ENCODE results near the gene ZSCAN10.
A peak's percentile ranks its signal among the peaks of the same experiment; 100 is the strongest.

ZSCAN10 gene

DNA sequence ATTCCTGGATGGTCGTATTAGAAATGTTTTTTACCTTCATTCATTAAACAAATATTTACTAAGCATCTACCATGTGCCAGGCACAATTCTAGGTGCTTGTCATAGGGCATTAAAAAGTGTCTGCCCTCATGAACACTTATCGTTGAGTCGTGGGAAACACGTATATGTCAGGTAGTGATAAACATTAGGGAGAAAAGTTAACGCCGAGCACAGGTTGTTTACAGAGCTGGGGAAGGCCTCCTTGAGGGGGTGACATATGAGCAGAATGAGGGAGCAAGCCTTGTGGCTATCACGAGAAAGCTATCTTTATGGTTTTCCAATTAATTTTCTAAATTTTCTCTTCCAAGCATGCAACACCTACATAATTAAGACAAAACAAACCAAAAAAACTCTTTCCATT, 34.8 kb upstream of the ZSCAN10 start:
- no peak for DNase-seq

DNA sequence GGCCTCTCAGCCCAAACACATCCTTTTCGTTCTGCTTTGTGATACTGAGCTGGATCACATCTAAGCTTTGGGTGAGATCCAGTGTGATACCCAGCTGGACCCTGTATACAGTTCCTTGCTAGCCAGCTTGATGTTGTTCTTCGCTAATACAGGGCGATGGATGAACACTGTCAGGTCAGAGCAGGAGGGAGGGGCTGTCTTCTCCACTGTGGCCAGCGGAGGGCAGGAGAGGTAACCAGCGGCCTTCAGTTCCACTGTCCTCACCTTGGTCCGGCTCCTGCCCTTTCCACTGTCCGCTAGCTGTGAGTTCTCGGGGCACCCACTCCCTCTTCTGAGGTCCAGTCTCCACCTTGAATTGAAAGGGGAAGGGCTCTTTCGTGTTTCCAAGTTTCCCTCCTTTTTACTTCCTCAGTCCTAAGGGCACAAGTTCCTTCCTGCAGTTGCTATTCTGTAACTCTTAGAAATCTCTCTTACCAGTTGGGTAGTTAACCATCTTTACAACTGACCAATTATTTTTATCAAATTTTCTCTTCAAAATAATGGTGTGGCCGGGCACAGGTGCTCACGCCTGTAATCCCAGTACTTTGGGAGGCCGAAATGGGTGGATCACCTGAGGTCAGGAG, 32.8 kb upstream of the ZSCAN10 start:
- no peak for DNase-seq

DNA sequence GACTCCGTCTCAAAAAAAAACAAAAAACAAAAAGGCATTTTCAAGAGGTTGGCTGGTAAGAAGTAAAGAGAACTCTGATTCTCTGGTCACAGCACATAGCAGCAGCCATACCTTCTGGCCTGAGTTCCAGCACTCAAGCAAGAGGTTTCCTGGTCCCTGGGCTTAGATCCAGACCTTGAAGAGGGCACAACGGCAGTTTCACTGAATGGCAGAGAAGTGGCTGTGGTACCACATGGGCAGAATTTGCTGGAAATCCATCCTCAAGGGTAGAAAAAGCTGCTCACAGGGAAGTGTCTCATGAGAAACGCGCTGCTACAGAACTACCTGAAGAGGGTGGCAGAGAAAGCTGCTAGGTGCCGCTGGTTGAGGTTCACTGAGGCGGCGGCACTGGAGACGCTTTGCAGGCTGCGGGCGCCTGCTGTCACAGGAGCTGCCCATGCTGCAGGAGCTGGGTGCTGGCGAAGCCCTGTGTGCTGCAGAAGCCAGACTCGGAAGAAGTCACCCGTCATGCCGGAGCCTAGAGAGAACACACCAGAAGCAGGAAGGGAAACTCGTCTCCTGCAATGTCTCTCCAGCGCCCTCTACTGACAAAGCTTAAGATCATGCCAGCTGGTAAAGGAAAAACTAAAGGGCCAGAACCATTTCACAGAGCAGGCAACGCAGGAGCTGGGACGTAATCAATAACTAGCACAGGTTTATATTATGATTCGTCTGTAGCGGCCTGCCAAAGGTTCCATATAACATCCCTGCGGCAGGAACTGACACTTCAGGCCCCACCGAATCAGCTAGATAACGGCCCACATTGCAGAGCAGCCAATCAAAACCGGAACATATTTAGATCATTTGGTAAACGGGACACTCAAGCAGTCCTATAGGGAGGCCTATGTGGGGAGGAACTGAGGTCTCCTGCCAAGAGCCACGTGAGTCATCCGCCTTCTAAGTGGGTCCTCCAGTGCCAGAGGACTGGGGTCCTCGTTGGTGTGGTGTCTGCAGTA, 30.3 kb upstream of the ZSCAN10 start:
- DNase-seq: peak; percentile 61

DNA sequence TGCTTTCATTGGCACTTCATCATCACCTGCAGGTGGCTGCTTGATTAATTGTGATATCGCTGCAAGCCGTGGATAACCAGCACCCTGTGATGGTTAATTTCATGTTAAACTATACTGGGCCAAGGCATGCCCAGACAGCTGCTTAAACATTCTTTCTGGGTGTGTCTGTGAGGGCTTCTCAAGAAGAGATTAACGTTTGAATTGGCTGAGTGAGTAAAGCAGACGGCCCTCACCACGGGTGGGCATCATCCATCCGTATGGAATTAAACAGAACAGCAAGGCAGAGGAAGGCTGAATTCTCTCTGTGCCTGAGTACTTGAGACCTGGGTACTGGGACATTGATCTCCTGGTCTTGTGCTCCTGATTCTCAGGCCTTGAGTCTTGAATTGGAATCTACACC, 28.7 kb upstream of the ZSCAN10 start:
- DNase-seq: no peak

DNA sequence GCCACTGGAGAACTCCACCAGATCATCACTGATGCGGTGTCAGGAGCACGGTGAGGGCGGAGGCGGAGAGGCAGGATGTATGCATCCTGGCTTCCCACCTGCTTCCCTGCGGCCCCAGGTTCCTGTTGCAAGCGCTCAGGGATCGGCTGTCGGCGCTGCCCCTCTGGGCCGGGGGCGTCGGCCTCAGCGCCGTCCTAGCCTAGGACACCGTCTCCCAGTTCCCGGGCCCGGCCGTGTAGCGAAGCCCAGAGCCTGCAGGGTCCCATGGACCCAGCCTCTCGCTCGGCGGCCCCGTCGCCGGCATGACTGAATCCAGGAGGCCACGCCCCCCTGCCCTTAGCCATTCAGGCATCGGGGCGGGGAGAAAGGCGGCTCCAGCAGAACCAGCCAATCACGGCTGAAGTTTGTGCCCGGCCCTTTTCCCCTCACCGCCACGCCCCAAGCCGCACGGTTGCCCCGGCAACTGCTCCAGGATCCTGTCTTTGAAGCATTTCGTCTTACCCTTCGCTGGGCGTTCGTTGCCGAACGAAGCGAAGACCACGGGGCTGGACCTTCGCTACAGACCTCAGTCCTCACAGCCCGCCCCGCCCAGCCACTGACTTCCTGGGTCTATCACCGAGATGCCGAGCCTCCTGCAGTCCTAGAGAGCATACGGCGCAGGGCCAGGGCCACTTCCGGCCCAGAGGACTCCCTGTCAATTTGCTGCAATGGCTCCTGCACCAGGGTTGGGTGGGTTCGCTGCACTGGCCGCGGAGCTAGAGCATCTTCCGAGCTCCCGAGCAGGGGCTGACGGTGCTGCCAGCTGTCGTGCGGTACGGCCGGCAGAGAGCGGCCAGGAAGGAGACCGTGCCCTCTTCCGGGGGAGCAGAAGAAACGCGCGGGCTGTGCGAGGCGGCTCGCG, 25.1 kb upstream of the ZSCAN10 start:
- peak; percentile 93 for DNase-seq

DNA sequence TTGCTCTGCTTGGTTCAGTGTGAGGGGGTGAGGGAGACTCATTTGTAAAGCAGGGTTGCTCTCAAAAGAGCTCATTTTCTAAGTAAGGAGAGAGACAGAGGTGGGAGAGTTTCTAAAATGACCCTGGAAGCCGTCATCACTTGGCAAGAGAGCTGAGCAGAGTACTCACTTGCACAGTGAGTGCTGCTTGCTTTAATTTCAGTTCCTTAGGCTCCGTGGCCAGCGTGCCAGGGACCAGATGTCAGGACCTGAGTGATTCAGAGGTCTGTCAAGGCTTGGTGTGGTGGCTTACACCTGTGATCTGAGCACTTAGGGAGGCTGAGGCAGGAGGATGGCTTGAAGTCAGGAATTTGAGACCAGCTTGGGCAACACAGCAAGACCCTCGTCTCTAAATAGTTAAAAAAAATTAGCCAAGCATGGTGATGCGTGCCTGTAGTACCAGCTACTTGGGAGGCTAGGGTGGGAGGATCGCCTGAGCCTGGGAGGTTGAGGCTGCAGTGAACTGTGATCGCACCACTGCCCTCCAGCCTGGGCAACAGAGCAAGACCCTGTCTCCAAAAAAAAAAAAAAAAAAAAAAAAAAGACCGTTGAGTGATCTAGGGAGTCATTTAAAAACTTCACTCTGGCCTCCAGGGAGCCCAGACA, 24.0 kb upstream of the ZSCAN10 start:
- no peak for DNase-seq

DNA sequence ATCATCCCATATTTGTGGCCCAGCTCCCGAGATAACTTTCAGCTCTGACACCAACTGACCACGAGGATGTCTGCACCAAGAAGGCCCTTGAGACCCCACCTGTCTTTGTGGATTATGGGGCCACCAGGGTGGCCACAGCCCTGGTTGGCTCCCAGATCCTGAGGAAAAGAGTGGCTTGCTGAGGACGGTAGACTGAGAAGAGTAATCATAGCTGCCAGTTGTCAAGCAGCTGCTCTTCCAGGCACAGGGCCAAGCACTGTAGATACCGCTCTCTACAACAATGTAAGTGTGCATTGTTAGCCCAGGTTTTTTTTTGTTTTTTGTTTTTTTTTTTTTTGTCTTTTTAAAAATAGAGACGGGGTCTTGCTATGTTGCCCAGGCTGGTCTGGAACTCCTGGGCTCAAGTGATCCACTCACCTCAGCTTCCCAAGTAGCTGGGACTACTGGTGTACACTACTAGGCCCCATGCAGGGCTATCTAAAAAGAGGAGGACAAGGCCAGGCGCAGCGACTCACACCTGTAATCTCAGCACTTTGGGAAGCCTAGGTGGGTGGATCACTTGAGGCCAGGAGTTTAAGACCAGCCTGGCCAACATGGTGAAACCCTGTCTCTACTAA, 22.9 kb upstream of the ZSCAN10 start:
- DNase-seq: no peak

DNA sequence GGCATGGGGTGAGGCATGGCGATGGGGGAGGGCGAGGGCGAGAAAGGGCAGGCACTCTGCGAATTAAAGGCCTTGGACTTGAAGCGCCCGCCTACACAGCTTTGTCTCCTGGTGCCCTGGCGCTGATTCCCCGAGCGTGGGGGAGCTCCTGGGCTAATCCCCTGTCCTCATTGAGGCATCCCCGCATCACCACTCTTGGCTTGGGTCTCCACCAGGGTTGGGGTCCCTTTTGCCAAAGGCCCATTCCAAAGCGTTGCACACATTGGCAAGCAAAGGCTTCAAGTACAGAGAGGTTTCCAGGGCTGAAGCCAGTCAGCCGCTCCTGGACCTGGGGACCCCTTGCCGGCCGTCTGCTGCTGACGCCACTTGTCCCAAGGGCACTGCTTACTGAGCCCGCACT, 21.3 kb upstream of the ZSCAN10 start:
- DNase-seq: no peak

DNA sequence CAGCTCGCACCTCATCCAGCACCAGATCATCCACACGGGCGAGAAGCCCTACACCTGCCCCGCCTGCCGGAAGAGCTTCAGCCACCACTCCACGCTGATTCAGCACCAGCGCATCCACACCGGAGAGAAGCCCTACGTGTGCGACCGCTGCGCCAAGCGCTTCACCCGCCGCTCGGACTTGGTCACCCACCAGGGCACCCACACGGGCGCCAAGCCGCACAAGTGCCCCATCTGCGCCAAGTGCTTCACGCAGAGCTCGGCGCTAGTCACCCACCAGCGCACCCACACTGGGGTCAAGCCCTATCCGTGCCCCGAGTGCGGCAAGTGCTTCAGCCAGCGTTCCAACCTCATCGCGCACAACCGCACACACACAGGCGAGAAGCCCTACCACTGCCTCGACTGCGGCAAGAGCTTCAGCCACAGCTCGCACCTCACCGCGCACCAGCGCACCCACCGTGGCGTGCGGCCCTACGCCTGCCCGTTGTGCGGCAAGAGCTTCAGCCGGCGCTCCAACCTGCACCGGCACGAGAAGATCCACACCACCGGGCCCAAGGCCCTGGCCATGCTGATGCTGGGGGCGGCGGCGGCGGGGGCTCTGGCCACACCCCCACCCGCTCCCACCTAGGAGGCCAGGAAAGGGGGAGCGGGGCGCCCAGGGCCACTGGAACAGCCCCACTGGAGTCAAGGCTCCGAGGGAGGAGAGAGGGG, 20.8 kb upstream of the ZSCAN10 start:
- DNase-seq: no peak

DNA sequence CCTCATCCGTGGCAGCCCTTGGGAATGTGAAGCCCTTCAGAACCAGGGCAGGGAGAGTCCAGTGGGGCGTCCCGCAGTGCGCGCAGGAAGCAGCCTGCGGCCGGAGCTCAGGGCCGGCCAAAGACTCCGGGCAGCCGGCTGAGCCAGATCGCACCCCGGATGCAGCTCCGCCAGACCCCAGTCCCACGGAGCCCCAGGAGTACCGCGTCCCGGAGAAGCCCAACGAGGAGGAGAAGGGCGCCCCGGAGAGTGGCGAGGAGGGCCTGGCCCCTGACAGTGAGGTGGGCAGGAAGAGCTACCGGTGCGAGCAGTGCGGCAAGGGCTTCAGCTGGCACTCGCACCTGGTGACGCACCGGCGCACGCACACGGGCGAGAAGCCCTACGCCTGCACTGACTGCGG, 20.2 kb upstream of the ZSCAN10 start:
- DNase-seq: no peak

DNA sequence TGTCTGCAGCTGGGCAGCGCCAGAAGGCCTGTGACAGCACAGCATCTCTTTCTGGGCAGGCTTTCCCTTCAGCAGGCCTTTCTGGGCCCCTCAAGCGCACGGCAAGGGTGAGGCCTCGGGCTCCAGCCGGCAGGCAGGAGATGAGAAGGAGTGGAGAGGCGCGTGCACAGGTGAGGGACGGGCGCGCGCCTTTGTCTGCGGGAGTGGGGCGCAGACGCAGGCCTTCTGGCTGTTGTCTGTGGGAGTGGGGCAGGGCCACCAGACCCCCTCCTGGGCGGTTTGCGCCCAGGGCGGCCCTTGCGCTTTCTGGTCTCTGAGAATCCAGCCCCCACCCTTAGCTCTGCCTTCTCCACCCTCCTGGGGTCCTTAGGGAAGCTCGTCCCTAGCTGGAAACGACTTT, 19.8 kb upstream of the ZSCAN10 start:
- DNase-seq: no peak

DNA sequence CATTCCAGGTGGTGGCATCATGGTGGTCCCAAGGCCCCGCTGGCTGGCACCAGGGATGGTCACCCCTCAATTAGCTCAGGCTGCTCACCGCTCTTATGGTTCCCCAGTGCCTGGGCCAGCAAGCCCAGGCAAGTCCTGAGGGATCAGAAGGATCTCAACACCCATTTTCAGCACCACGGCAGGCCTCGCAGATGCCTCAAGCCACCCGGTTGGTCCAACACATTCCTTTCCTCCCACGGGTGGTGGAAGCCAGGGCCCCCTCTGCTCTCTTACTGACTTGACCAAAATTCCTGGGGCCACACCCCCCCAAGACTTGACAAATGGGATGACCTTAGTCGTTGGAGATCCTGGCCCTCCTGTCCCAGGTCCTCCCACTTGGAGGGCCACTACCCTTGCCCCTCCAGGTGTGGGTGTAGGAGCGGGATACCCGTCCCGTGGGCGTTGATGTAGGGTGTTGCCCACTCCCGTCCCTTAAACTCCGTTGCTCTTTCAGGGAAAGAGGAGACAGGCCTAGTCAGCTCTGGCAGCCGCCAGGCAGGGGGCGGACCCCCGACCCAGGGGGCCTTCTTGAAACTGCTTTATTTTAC, 19.2 kb upstream of the ZSCAN10 start:
- DNase-seq: no peak

DNA sequence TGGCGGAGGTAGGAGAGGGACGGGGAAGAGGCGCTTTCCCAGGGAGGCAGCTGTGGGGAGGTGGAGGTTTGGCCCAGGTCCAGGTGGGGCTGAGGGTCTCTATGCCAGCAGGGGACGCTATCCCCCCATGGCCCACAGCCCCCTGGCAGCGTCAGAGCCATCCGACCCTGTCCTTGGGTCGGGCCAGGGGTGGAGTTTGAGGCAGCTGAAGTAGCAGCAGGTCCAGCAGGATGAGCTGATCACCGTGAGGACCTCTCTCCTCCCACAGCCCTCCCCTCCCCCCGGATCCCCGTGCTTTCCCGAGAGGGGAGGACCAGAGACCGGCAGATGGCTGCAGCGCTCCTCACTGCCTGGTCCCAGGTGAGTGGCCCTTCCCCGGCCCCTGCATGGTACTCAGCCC, 16.5 kb upstream of the ZSCAN10 start:
- DNase-seq: no peak

DNA sequence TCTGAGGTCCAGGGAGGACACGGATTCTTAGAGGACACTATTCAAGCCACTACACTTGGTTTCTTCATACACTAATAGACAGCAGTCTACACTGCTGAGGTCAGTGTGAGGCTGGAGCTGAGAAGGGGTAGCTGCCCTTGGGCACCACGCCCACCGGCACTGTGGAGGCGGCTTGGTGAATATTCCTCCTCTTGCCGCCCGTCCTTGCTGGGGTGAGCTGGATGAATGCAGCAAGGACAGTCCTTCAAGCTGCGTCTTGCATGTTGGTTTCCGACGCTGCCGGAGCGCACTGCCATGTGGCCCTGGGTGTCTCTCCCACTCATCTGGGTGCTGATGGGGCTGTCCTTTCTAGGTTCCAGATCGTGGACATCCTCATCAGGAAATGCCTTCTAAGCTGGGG, 15.9 kb upstream of the ZSCAN10 start:
- DNase-seq: no peak

DNA sequence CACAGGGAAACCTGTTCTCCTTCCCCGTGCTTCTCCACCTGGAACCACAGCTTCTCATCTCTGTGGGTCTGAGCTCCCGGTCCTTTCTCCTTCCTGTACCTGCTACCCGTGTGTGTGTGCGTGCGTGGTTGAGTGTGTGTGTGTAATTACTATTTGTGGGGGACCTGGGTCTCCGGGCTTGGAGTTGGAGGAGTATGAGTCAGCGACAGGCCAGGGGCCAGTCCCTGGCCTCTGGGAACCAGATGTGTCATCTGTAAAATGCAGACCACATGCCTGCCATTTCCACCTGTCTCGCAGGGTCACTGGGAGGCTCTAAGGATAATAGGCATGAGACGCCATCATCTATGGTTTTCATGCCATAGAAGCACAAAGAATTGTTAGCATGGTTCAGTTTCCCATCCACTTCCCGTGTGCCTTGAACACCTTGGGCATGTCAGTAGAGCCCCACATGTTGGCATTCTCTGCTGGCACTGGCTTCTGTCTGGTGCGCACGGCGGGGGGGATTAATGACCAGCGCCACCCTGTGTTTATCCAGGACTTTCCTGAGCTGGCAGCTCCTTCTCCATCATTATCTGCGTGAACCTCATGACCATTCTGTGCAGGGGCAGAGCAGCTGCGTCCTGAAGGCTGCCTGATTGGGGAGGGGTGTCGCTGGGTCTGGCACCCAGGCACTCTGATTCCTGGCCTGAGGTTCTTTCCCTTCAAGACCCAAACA, 14.8 kb upstream of the ZSCAN10 start:
- no peak for DNase-seq

DNA sequence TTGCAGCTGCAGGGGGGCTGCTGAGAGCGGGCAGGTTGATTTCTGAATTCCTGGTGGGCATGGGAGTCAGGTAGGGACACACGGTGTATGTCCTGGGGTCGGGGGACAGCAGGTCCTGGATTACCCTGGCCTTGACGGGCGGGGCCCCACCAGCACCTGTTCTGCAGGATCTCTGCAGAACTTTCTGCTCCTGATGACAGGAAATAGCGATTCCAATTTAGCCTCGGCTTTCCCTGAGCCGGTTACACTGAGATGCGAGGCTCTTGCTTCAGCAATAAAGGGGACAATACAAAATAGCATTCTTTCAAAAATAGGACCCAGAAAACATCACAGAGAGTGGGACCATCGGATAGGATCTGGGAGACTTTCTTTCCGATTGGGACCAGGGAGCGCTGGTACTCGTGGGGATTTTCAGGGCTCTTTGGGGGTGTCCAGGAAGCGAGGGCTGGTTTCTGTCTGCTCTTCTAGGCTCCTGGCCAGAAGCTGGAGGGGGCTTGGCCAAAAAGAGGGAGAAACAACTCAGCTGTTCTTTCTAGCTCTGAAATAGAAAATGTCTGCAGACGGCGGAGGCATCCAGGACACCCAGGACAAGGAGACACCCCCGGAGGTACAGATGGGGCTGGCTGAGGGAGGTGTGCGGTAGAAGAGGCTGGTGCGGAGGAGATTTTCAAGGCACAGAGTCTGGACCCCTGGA, 13.9 kb upstream of the ZSCAN10 start:
- no peak for DNase-seq

DNA sequence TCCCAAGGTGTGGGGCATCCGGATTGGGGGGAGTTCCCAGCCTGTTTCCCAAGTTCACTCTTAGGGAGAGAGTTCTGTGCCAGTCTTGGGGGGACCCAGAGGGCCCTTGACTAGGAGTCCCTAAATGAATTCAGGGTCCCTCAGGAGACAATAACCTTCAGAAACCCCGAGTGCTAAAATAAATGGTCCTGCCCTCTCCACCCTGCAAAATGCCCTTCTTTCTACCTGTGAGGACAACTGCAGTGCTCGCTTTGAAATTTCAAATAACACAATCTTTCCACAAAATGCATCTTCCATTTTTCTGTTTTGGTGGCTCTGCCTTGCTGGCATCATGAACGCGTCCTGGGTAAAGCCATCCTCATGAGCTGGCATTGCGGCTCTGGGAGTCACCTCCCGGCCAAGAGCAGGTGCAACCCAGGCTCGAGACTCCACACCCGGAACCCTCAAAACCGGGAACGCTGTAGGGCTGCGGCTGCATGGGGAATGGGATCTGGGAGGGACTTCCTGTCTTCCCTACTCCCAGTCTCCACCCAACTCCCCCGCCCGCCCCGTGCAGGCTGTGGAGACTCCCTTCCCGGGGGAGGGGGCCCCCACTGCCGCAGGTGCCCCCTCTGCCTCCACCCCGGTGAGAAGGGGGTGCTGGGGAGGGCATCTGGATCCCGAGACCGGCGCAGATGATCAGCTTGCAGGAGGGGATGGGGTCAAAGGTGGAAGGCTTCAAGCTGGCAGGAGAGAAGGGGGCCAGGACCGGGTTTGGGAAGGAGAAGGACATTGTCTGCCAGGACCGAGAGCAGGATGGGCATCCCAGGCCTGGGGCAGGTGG, 13.2 kb upstream of the ZSCAN10 start, which contains the start of gene ZNF205:
Gene ZNF205, plus strand, starts transcription at position 529 of the 823 bp plus-strand sequence. CDS start 845 bp downstream, outside the sequence.
- no peak for DNase-seq

DNA sequence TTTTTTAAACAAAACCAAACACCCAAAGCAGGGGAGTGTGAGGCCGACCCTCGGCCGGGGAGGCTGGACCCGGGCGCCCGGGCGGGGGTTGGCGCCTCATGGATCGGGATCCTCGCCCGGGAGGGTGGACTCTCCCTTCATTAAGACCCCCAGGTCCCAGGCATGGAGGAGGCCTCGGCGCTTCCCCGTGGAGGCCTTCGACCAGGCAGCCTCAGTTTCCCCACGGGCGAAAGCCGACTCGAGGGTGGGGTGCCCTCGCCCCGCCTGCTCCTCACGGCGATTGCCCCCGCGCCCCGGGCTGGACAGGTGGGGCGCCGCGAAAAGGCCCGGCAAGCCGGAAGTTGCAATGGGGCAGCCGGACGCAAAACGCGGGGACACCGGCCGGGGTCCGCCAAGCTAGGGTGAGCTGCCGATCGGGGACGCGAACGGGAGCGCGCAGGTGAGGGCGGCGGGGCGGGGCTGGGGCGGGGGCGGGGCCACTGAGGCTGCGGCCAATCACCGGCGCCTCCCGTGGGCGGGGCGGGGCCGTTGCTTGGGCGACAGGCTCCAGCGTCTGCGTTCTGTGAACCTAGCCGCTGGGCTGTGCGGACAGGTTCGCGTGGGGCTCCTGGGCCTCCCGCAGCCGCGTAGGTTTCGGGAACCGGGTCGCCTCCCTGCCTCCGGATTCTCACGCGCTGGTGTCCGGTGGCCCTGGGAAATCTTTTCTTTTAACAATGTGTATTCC, 7.3 kb upstream of the ZSCAN10 start:
- peak; percentile 86 for DNase-seq

Measured in activated CD4-positive, alpha-beta T cell treated with anti-CD3 and anti-CD28 coated beads for 1 hour (primary cell).